C4-2B (cell line): Measurements from ENCODE around the gene CAMTA2.

Experiments
- CTCF ChIP-seq: fragments of 450-650 bp; conservative IDR thresholded peaks from 2 replicates; pipeline ENCODE4 v1.5.1; 2017; ENCODE audit warnings: mild to moderate bottlenecking
- ZFX ChIP-seq: fragments of 450-650 bp; IDR thresholded peaks from 2 replicates; pipeline ENCODE4 v1.6.1; 2017

DNA sequence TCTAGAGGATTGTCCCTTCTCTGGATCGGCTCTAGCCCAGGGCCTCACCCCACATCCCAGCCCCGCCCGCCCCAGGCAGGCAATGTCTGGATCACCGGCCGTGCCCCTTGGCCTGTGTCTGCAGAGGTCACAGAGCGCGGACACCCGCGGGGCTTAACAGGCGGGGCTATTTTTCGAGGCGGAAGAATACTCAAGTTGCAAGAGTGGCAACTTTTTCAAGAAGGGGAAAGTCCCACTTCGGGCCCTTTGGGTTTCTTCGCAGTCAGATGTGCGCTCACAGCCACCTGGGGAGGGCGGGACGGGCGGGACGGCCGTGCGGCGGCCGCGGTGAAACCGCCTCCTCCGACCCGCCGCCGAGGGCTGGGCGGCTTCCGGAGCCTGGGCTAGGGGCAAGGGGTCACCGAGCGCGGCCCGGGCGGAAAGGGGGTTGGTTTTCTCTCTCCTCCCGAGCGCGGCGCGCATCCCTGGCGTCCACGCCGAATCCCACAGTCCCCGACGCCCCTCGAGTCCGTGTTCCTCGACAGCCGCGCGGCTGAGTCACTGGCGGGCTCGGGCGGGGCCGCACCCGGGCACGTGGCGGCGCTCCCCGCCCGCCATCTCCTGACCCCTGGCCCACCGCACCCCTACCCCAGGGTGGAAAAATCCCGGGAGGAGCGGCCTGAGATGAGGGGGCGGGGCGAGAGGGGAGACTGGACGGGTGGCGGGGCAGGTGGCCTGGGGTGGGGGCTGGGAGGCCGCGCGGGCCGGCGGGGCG is 38.0 kb downstream of the CAMTA2 start:
- TF ChIP-seq CTCF (no peak), ZFX (no peak)
